MG63 (cell line): ENCODE results near the gene MRPL9. TPM values are rescaled to one million over a fixed set of nuclear protein-coding genes. Genes with fewer than 3 reads are reported as not detected.

Source experiments
- total RNA-seq: library from RNA; depleted of rRNA; stranded (reverse); fragments of >200 nt; shearing (Covaris generic); gene quantifications from 2 replicates; pipeline ENCODE4 v1.2.3, GENCODE V29; 2014; ENCODE audit warnings: low replicate concordance; rRNA removed

The MRPL9 gene
- total RNA-seq, 1 experiment from 2014 or later, result 167 TPM

Other genes with a start within 250 kb of the MRPL9 start
- gene TUFT1, start 223.2 kb downstream of the MRPL9 start, total RNA-seq, result 18.8 and 19.8 TPM in 2 replicates
- 17.1 and 44.5 TPM in 2 replicates for gene SNX27, start 151.4 kb downstream of the MRPL9 start, total RNA-seq
- gene CELF3, start 46.7 kb downstream of the MRPL9 start, total RNA-seq, result not detected in 2 replicates
- not detected in 2 replicates for gene RIIAD1, start 42.0 kb downstream of the MRPL9 start, total RNA-seq
- 14.1 and 23.5 TPM in 2 replicates for gene TDRKH, start 27.0 kb upstream of the MRPL9 start, total RNA-seq
- not detected in 2 replicates for gene LINGO4, start 41.9 kb upstream of the MRPL9 start, total RNA-seq
- 0.63 TPM in 1 of 2 replicates, not detected in the other for gene RORC, start 68.3 kb upstream of the MRPL9 start, total RNA-seq
- gene C2CD4D, start 76.3 kb upstream of the MRPL9 start, total RNA-seq, result not detected in 2 replicates
- gene THEM5, start 90.2 kb upstream of the MRPL9 start, total RNA-seq, result not detected in 2 replicates
- 22.9 and 30.2 TPM in 2 replicates for gene THEM4, start 146.0 kb upstream of the MRPL9 start, total RNA-seq
- gene S100A10, start 230.4 kb upstream of the MRPL9 start, total RNA-seq, result 213 and 271 TPM in 2 replicates